Neutrophil (primary cell): Measurements from ENCODE around the gene STARD7.
A peak's percentile ranks its signal among the peaks of the same experiment; 100 is the strongest.
"Not testable (repeated sequence)": the region's sequence is repeated elsewhere in the genome, so short reads cannot be mapped to it uniquely, and the experiment has no call there.

Experiments
- H3K27ac ChIP-seq: fragments of 200-600 bp; sonication (generic); 2 replicates; pipeline ENCODE4 v1.5.1; 2016; ENCODE audit warnings: mild to moderate bottlenecking, moderate library complexity
- H3K27me3 ChIP-seq: fragments of 200-600 bp; sonication (generic); 2 replicates; pipeline ENCODE4 v1.6.0; 2016; ENCODE audit warnings: mild to moderate bottlenecking
- H3K36me3 ChIP-seq: fragments of 200-600 bp; sonication (generic); 2 replicates; pipeline ENCODE4 v1.5.1; 2017
- H3K4me1 ChIP-seq, 2 experiments: fragments of 200-600 bp in 1 of 2; sonication (generic) in 1 of 2; 1 replicate in 1 of 2; 2 replicates in 1 of 2; pipeline versions ENCODE4 v1.5.1 to v1.6.1; 2013 to 2016; ENCODE audit warnings: low read depth in 1 of 2, low read length in 1 of 2, mild to moderate bottlenecking in 1 of 2, moderate library complexity in 1 of 2; ENCODE audit not compliant: control insufficient read depth in 1 of 2, insufficient read depth in 1 of 2
- H3K4me3 ChIP-seq, 2 experiments: fragments of 200-600 bp in 1 of 2; sonication (generic) in 1 of 2; 1 replicate in 1 of 2; 2 replicates in 1 of 2; pipeline ENCODE4 v1.5.1; 2013 to 2016; ENCODE audit warnings: low read depth in 1 of 2, low read length in 1 of 2, mild to moderate bottlenecking in 1 of 2, moderate library complexity in 1 of 2
- H3K9me3 ChIP-seq: fragments of 200-600 bp; sonication (generic); 2 replicates; pipeline ENCODE4 v1.5.1; 2016
- TF ChIP-seq, protein P1 (sequence below): fragments of 200-600 bp; sonication (generic); IDR thresholded peaks from 2 replicates; pipeline ENCODE4 v1.5.1; 2016; ENCODE audit warnings: antibody characterized with exemption

The STARD7 gene

DNA sequence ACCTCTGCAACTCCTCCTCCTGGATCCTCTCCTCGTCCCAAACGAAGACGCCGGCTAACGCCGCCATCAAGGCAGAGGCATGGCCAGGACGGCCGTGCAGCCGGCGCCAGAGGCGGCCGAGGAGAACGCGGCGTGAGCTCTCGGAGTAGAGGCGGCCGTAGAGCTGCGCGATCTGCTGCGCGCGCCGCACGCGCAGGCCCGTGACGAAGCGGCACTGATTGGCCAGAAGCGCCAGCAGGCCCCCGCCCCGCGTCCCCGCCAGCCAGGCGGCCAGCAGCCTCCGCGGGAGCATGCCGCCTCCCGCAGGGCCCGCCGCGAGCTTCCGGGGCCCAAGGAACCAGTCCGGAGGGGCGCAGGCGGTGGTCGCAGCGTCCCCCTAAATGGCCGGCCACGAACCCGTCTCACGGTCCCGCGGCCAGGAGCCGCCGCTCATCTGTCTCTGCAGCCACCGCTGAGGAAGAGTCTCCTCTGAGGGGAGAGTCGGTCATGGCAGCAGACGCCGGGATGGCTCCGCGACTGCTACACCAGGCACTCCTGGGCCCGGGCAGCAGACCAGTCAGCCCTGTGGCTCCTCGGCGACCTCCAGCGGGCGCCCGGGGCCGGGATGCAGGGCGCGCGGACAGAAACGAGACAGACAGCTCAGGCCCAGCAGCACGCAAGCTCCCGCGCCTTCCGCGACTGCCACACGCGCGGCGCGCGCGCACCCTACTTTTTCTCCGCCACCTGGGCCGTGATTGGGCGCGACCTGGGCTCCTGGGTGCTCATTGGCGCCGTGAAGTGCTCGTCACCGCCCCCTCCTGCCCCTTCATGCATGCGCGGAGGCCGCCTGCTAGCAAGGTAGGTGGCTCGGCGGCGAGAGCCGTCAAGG lies at the start of gene STARD7:
STARD7 (minus strand) TSS at position 685 of the 868 bp plus-strand sequence; CDS start at position 292, 393 bp downstream.
- H3K27ac ChIP-seq = peak within 1 kb of the TSS; percentile 88
- peak within 1 kb of the TSS; percentile 87 to 97 for H3K4me3 ChIP-seq
- no peaks in the 10 kb centered on the region for H3K9me3 ChIP-seq
- no peaks in the 10 kb centered on the region for H3K27me3 ChIP-seq
- H3K4me1 ChIP-seq = peaks cover 40 to 45% of the 10 kb centered on the region in 2 experiments
- TF ChIP-seq, protein P1, sequence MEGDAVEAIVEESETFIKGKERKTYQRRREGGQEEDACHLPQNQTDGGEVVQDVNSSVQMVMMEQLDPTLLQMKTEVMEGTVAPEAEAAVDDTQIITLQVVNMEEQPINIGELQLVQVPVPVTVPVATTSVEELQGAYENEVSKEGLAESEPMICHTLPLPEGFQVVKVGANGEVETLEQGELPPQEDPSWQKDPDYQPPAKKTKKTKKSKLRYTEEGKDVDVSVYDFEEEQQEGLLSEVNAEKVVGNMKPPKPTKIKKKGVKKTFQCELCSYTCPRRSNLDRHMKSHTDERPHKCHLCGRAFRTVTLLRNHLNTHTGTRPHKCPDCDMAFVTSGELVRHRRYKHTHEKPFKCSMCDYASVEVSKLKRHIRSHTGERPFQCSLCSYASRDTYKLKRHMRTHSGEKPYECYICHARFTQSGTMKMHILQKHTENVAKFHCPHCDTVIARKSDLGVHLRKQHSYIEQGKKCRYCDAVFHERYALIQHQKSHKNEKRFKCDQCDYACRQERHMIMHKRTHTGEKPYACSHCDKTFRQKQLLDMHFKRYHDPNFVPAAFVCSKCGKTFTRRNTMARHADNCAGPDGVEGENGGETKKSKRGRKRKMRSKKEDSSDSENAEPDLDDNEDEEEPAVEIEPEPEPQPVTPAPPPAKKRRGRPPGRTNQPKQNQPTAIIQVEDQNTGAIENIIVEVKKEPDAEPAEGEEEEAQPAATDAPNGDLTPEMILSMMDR = peak; percentile 27
- no peaks in the 10 kb centered on the region for H3K36me3 ChIP-seq

- peaks cover 76 to 86% of the 10 kb centered on the region in 2 experiments for H3K4me1 ChIP-seq
- H3K27ac ChIP-seq = peak overlapping the region; percentile 96
- not testable (repeated sequence) for H3K27me3 ChIP-seq, H3K9me3 ChIP-seq
- peaks cover 60% of the 10 kb centered on the region for H3K36me3 ChIP-seq
- peak overlapping the region; percentile 44 to 59 for H3K4me3 ChIP-seq
These were observed 49.1 kb upstream of the STARD7 start for GRCh38 chr2:96257744-96258143.

DNA sequence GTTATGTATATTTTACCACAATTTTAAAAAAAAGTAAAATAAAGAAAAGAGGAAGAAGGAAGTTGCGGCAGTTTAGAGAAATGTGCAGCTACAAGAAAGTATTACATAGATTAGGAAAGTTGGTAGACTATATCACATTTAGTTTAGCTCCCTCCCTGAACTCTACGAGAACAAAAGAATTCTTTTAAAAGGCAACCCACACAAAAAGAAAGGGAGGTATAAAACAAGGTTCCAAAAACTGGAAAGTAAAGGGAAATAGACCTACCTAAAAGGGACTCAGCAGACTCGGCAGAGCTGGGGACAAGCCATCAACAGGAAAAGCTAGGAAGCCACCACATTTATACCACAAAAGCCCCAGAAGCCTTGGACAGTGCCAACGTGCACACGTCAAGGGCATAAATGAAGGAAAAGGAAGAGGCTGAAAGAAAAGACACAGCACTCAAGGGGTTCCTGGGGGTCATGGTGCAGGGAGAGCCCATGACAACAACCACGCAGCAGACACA lies 48.0 kb upstream of the STARD7 start:
- H3K27me3 ChIP-seq = no peaks in the 10 kb centered on the region
- peak overlapping the region; percentile 54 to 59 for H3K4me3 ChIP-seq
- peaks cover 61% of the 10 kb centered on the region for H3K36me3 ChIP-seq
- peaks cover 69 to 76% of the 10 kb centered on the region in 2 experiments for H3K4me1 ChIP-seq
- H3K27ac ChIP-seq = peak overlapping the region; percentile 96
- no peaks in the 10 kb centered on the region for H3K9me3 ChIP-seq
- TF ChIP-seq, protein P1 = no peak

- H3K4me1 ChIP-seq = peaks cover 48 to 55% of the 10 kb centered on the region in 2 experiments
- H3K27ac ChIP-seq = peak overlapping the region; percentile 96
- H3K9me3 ChIP-seq = no peaks in the 10 kb centered on the region
- H3K27me3 ChIP-seq = no peaks in the 10 kb centered on the region
- TF ChIP-seq, protein P1 = no peak
- no peak overlapping the region for H3K4me3 ChIP-seq
- H3K36me3 ChIP-seq = peaks cover 76% of the 10 kb centered on the region
These were observed 45.9 kb upstream of the STARD7 start for GRCh38 chr2:96254571-96254970.

DNA sequence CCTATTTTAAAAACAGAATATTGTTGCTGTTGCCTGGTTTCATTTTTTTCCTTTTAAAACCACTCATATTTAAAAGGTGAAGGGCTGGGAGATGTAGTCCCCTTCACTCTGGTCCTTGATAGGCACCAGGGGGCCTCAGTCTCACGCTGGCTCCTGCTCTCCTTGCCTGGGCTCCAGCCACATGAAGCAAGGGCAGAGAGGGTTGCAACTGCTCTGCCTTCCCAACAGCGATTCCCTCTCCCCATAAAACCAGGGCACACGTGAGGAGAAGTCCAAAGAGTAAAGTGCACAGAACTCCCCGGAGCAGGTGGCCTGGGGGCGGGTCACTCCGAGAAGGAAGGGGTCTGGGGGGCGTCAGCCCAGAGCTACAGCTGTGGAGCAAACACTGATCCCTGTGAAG lies 44.4 kb upstream of the STARD7 start:
- Histone ChIP-seq H3K4me3 (no peak overlapping the region), H3K36me3 (peaks cover 76% of the 10 kb centered on the region), H3K27ac (peak overlapping the region; percentile 56), H3K4me1 (peaks cover 32 to 41% of the 10 kb centered on the region in 2 experiments), H3K9me3 (no peaks in the 10 kb centered on the region), H3K27me3 (no peaks in the 10 kb centered on the region)
- TF ChIP-seq, protein P1 = no peak

DNA sequence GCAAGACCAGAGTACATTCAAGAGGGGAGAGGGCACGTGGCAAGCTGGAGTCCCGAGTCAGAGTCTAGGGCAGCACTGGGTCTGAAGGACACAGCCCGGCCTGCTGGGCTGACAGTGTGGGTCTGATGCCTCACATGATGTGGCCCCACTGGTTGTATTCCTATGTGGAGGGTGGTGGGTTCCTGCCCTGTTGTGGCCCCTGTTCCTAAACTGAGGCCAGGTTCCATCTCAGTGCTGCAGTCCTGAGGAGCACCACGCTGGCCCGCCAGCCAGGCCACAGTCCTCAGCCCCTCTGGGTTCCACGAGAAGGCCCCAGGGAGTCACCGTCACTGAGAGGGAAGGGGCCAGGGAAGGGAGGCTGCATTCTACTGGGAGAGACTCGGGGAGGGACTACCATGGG lies 43.9 kb upstream of the STARD7 start:
- Histone ChIP-seq H3K4me3 (no peak overlapping the region), H3K36me3 (peaks cover 76% of the 10 kb centered on the region), H3K27ac (peak overlapping the region; percentile 56), H3K27me3 (no peaks in the 10 kb centered on the region), H3K9me3 (no peaks in the 10 kb centered on the region), H3K4me1 (peaks cover 28 to 41% of the 10 kb centered on the region in 2 experiments)
- TF ChIP-seq, protein P1 = no peak
